Measurements from ENCODE around the gene CXCL12.

CXCL12 gene

DNA sequence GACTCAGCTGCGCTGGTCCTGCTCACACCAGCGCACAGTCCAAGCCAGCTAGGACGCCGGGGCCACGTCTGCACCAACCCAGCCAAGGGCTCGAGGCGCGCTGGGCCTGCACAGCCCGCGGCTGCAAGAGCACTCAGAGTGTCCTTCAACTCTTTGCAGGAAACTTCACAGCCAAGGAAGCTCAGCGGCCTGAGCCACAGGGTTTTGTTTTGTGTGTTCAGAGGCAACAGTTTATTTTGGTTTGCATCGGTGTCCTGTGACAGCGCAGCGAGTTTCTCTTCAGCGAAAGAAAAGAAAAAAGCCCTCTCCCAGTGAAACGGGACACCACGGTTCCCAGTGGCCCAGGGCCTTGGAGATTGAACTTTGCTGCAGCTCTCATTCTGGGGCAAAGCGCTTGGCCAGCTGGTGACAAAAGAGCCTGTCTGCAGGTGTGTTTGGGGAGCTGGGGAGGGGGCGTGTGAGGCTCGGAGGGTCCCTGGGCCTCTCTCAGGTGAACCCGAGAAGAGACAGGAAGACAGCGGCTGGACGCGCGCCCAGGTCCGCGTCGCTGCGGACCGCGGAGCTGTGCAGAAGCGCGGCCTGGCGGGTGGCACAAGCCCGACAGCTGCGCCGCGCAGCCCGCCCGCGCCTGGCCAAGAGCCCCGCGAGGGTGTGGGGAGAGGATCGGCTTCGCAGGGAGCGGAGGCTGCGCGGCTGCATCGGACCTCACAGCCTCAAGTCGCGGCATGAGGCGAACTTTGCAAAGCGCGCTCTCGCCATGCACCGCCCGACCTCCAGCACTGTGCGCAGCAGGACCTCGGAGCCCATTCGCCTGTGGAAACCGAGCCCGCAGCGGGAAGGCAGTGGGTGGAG is 922 bp downstream of the CXCL12 start:
- Histone ChIP-seq H3K4me1 (ENCODE audit: insufficient read depth, poor library complexity, severe bottlenecking) (no peaks in the 10 kb centered on the region), H3K36me3 (ENCODE audit: low read depth) (no peaks in the 10 kb centered on the region), H3K27ac (ENCODE audit: poor library complexity, severe bottlenecking) (no peak overlapping the region), H3K4me3 (ENCODE audit: severe bottlenecking) (peak overlapping the region; percentile 17), H3K27me3 (ENCODE audit: insufficient read depth, poor library complexity, severe bottlenecking) (peaks cover 22% of the 10 kb centered on the region), H3K9me3 (ENCODE audit: severe bottlenecking) (no peaks in the 10 kb centered on the region)
- TF ChIP-seq, protein P1, sequence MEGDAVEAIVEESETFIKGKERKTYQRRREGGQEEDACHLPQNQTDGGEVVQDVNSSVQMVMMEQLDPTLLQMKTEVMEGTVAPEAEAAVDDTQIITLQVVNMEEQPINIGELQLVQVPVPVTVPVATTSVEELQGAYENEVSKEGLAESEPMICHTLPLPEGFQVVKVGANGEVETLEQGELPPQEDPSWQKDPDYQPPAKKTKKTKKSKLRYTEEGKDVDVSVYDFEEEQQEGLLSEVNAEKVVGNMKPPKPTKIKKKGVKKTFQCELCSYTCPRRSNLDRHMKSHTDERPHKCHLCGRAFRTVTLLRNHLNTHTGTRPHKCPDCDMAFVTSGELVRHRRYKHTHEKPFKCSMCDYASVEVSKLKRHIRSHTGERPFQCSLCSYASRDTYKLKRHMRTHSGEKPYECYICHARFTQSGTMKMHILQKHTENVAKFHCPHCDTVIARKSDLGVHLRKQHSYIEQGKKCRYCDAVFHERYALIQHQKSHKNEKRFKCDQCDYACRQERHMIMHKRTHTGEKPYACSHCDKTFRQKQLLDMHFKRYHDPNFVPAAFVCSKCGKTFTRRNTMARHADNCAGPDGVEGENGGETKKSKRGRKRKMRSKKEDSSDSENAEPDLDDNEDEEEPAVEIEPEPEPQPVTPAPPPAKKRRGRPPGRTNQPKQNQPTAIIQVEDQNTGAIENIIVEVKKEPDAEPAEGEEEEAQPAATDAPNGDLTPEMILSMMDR (IDR thresholded peaks at IDR 0.05; ENCODE audit: poor library complexity, severe bottlenecking), result no peak
- ATAC-seq (ENCODE audit: low read depth) (peak; percentile 35; the same call in 2 of the 3 replicates), DNase-seq (ENCODE audit: low spot score) (peak; percentile 37)

DNA sequence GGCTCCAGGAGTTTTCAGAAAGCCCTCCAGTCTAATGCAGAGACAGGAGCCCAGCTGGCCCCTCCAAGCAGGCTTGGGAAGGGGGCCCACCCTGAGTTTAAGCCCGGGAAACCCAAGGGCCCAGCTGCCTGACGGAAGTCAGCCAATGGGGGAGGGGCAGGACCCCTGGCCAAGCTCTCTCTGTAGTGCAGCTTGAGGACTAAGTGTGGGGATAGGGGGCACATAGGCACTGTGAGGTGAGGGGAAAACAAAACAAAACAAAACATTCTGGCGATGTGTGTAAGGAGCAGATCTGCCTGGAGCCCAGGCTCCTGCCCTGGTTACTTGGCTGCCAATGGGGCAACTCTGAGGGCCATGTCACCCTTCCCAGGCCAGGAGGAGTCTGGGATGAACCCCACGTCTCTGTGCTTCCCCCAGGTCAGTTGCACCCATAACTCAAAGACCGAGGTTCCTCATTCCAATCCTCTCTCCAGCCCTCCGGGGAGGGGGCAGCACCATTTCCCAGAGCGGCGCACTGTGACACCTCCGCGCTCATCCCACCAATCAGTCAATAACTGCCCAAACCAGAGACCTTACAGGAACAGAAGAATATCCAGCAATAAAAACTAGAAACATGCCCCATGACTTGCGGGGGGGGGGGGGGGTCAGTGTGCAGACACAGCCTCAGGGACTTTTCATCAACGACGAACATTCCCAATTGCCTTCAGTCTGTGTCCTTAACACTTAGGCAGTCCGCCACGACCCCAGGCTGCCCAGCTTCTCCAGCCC is 1.7 kb downstream of the CXCL12 start:
- ATAC-seq (ENCODE audit: low read depth) (no peak), DNase-seq (ENCODE audit: low spot score) (peak; percentile 23)
- Histone ChIP-seq H3K27ac (ENCODE audit: poor library complexity, severe bottlenecking) (no peak overlapping the region), H3K36me3 (ENCODE audit: low read depth) (no peaks in the 10 kb centered on the region), H3K4me1 (ENCODE audit: insufficient read depth, poor library complexity, severe bottlenecking) (no peaks in the 10 kb centered on the region), H3K27me3 (ENCODE audit: insufficient read depth, poor library complexity, severe bottlenecking) (peaks cover 22% of the 10 kb centered on the region), H3K4me3 (ENCODE audit: severe bottlenecking) (no peak overlapping the region), H3K9me3 (ENCODE audit: severe bottlenecking) (no peaks in the 10 kb centered on the region)
- TF ChIP-seq, protein P1 (IDR thresholded peaks at IDR 0.05; ENCODE audit: poor library complexity, severe bottlenecking), result no peak

DNA sequence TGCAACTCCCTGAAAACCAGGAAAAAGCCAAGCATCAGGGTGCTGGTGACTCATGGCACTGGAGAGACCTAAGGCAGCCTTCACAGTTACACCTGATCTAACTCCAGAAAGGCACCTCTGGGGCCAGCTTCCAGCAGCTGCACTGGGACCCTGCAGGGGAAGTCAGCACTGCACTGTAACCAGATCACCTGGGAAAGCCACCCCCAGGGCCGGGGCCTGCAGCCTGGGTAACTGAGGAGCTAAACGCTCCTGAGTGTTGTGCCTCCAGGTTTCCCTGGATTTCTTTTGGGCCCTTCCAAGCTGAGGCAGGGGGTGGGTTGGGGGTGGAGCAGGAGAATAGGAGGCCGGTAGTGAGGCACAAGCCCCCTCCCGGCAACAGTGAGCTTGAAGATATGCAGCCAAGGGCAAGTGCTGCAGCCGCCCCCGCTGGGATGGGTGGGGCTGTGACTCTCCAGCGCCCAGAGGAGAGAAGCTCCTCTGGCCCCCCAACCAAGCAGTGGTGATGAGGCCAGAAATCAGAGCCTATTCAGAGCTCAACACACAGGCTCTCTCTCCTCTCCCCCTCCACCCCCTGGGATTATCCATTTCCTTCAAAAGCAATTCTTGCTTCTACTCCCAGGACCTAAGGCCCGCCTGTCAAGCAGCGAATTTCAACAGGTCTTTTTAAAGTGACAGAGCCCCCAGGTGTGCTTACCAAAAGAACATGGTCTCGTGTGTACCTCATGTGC is 2.6 kb downstream of the CXCL12 start:
- H3K36me3 ChIP-seq (ENCODE audit: low read depth), result no peaks in the 10 kb centered on the region
- TF ChIP-seq, protein P1 (IDR thresholded peaks at IDR 0.05; ENCODE audit: poor library complexity, severe bottlenecking), result no peak
- ATAC-seq (ENCODE audit: low read depth), result no peak
- no peak overlapping the region for H3K4me3 ChIP-seq (ENCODE audit: severe bottlenecking)
- peak; percentile 33 for DNase-seq (ENCODE audit: low spot score)
- no peaks in the 10 kb centered on the region for H3K9me3 ChIP-seq (ENCODE audit: severe bottlenecking)
- H3K4me1 ChIP-seq (ENCODE audit: insufficient read depth, poor library complexity, severe bottlenecking), result no peaks in the 10 kb centered on the region
- H3K27ac ChIP-seq (ENCODE audit: poor library complexity, severe bottlenecking), result no peak overlapping the region
- H3K27me3 ChIP-seq (ENCODE audit: insufficient read depth, poor library complexity, severe bottlenecking), result peaks cover 22% of the 10 kb centered on the region

DNA sequence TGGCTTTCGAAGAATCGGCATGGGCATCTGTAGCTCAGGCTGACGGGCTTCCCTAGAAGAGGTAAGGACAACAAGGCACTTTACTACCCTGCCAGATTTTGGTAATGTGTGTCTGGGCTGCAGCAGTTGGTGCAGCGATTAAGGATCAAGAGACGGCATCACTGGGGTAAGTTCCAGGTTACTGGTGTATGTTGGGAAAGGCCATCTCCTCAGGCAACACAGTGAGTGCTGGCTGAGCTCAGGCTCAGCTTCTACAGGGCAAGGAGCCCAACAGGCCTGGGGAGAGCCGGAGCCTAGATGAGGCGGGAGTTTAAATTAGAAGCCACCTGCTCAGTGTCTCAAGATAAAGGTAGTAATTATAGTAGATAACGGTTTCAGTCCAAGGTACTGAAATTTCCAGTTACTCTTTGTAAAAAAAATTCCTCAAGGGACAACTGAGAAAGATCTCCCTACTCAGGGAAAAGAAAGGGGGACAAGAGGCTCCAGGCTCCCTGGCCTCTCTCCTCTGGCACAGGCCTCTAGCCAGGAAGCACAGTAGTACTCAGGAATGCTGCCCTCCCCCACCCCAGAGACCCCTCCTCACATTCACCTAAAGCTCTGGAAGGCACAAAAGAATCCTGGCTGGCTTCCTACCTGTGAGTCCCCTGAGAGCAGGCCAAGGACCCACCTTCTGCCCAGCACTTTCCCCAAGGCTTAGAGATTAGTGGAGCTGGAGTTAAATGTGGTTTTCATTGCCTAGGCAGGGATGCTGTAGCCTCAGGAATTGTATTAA is 3.9 kb downstream of the CXCL12 start:
- TF ChIP-seq, protein P1 (IDR thresholded peaks at IDR 0.05; ENCODE audit: poor library complexity, severe bottlenecking), result no peak
- no peaks in the 10 kb centered on the region for H3K36me3 ChIP-seq (ENCODE audit: low read depth)
- H3K27ac ChIP-seq (ENCODE audit: poor library complexity, severe bottlenecking), result no peak overlapping the region
- H3K4me1 ChIP-seq (ENCODE audit: insufficient read depth, poor library complexity, severe bottlenecking), result no peaks in the 10 kb centered on the region
- H3K9me3 ChIP-seq (ENCODE audit: severe bottlenecking), result no peaks in the 10 kb centered on the region
- ATAC-seq (ENCODE audit: low read depth) (no peak), DNase-seq (ENCODE audit: low spot score) (peak; percentile 18)
- peaks cover 22% of the 10 kb centered on the region for H3K27me3 ChIP-seq (ENCODE audit: insufficient read depth, poor library complexity, severe bottlenecking)
- no peak overlapping the region for H3K4me3 ChIP-seq (ENCODE audit: severe bottlenecking)
